CD4-positive, alpha-beta T cell treated with Interleukin-15 for 4 hours (primary cell): ENCODE results near the gene PI4KA.

Experiments
- DNase-seq: peaks from one replicate; pipeline ENCODE4 v3.0.0-alpha.2; 2020; ENCODE audit warnings: low spot score

PI4KA gene

DNA sequence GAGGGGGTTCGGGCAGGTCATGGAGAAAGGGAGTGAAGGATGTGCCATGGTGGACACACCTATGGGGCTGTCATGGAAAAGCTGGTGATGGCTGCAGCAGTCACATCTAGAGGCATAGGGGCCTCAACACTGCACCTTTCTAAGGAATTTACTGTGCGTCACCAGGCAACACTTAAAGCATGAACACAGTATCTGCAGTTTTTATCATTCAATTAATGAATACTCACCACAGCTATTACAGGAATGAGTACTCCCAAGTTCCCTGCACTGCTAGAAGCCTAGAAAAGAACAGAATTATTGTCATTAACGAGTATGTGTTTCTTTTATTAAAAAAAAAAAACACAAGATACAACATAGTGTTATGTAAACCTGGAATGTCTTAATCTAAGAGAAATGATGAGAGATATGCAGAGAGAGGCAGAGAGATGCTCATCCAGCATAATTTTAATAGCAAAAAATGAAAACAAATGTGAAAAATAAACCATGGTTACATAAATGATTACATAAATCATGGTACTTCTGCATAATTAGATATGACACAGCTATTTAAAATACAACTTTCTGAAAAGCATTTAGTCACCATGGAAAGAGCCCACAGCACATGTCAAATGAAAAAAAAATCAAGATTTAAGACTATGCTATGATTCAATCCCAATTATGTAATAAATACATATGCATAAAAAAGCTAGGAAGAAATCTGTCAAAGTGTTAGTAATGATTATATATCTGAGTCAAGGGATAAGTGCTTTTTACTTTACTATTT, 65.5 kb downstream of the PI4KA start:
- DNase-seq: no peak

DNA sequence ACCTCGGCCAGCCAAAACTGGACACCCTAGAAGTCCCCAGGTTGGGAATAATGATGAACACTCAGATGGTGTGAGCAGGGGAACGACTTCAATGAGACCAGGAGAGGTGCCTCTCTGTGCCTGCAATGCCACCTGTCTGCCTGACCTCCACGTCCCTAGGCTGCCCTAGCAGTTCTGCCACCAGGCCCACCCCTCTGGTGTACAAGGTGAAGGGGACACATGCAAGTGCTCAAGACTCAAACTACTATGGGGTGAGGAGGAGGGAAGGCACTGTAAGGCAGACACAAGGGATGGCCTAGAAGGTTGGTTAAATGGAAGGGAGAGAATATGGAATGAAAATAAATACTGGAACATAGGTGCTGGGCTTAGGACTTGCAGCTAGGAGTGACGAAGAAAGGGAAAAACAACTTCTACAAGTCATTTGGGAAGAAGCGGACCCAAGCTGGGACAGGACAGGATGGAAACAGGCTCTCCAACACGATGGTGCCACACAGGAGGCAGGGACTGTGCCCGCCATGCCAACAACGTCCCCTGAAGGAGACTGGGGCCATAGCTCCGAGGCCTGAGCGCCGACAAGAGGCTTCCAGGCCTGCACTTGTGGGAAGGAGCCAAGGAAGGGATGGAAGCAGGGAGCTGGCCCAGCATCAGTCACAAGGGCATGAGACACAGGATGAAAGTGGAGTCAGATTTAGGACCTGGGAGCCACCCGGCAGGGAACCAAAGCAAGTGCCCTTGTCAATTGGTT, 66.2 kb downstream of the PI4KA start:
- no peak for DNase-seq

GRCh38 chr22:20788627-20789344, 69.8 kb downstream of the PI4KA start:
- DNase-seq: no peak

- DNase-seq: no peak
Measured at GRCh38 chr22:20787746-20788626, 70.6 kb downstream of the PI4KA start.

GRCh38 chr22:20787223-20787622, 71.4 kb downstream of the PI4KA start:
- no peak for DNase-seq

DNA sequence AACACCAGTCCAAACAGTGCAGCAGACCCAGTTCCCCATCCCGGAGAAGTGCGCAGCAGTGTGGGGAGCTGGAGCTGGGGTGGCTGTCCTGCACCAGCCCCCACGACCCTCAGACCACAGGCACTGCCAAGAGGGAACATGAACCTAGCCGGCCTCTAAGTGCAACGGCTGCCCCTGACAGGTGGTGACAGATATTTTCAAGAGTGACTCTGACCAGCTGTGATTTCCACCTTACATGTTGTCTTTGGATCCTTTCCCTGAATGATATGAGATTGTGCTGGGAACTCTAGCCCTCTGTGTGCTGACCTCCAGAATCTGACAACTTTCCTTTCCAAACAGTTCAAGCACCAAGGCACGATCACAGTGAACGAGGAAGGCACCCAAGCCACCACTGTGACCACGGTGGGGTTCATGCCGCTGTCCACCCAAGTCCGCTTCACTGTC, 72.1 kb downstream of the PI4KA start:
- no peak for DNase-seq

DNA sequence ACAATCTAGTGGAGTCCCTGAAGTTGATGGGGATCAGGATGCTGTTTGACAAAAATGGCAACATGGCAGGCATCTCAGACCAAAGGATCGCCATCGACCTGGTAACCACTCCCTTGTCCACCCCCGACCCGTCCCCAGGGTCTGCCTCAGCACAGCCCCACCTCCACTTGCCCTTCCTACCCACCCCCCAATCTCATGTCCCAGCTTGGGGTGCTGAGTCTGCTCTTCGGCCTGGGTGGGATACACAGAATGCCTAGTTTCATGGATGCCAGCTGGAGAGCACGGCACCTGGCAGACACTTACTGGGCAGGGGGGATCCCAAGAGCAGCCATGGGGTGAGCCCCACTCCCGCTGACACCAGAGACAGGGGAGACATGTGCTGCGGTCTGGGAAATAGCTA, 72.6 kb downstream of the PI4KA start:
- DNase-seq: no peak

- no peak for DNase-seq
Measured at GRCh38 chr22:20785415-20785814, 73.2 kb downstream of the PI4KA start.

GRCh38 chr22:20783844-20784723, 74.5 kb downstream of the PI4KA start:
- peak; percentile 49 for DNase-seq

DNA sequence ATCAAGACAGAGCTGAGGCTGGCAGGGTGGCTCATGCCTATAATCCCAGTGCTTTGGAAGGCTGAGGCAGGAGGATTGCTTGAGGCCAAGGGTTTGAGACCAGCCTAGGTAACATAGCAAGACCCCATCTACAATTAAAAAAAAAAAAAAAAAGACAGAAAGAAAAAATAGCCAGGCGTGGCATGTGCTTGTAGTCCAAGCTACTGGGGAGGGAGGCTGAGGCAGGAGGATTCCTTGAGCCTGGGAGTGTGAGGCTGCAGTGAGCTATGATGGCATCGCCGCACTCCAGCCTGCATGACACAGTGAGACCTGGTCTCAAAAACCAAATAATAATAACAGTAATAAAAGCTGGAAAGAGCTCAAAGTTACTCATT, 75.3 kb downstream of the PI4KA start:
- no peak for DNase-seq

GRCh38 chr22:20782596-20783299, 75.9 kb downstream of the PI4KA start:
- no peak for DNase-seq

DNA sequence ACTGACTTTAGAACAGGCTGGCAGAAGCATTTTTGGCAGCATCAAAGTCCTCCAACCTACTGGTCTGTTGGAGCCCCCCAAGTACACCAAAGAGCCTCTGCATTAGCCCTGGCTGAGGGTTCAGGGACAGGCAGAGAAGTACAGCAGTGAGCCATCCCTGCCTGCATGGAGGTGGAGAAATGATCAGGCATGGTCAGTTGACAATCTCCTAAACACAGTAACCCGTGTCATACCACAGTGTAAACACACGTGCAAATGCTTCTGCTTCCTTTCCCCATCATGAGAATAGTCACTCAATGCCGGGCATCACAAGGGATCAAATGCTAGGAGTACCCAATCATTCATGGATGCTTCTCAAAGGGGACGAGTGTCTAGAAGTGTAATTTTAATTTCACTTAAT, 76.5 kb downstream of the PI4KA start:
- DNase-seq: no peak

GRCh38 chr22:20781272-20781990, 77.2 kb downstream of the PI4KA start:
- DNase-seq: no peak

- no peak for DNase-seq
Measured at GRCh38 chr22:20779818-20780158, 78.8 kb downstream of the PI4KA start.

GRCh38 chr22:20779014-20779817, 79.4 kb downstream of the PI4KA start:
- DNase-seq: no peak

DNA sequence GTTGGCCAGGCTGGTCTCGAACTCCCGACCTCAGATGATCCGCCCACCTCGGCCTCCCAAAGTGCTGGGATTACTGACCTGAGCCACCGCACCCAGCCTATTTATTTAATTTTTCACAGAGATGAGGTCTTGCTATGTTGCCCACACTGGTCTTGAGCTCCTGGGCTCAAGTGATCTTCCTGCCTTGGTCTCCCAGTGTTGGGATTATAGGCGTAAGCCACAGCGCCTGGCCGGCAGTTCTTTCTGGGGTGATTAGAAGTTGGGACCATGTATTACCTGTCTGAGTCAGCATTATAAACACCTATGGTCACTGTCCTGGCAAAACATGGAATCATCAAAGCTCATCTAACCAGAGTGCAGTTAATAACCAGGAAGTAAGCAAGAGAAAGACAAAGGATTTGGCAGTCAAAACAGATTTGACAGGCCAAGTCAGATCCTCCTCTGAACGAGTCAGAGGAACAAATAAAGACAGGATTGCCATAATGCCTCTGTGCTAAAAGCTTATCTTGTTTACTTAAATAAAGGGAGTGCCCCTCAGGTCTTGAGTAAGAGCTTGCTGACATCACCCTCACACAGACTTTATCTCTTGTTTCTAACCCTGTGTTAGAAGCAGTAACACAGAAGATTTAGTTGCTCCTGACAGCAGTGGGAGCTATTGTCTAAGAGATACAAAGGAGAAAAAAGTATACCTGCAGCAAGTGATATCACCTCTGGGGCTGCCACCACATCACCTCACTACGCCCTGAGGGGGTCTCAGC, 81.0 kb downstream of the PI4KA start:
- DNase-seq: no peak

GRCh38 chr22:20776624-20777405, 81.8 kb downstream of the PI4KA start:
- DNase-seq: no peak
